ENCODE data around the gene GRK2. TPM values are rescaled to one million over a fixed set of nuclear protein-coding genes. Genes with fewer than 3 reads are reported as not detected.
A peak's percentile ranks its signal among the peaks of the same experiment; 100 is the strongest.

Gene GRK2
- total RNA-seq, 1 experiment from 2014 or later: 270 TPM

GRCh38 chr11:67280788-67281551 is 14.7 kb downstream of the GRK2 start:
- no peak for DNase-seq (ENCODE audit: low spot score)

- DNase-seq (ENCODE audit: low spot score): no peak
These were observed 15.4 kb downstream of the GRK2 start for GRCh38 chr11:67281552-67282150.

GRCh38 chr11:67282155-67282875 is 16.0 kb downstream of the GRK2 start:
- DNase-seq (ENCODE audit: low spot score): no peak

- DNase-seq (ENCODE audit: low spot score): no peak
These were observed 16.7 kb downstream of the GRK2 start for GRCh38 chr11:67282876-67283371.

- no peak for DNase-seq (ENCODE audit: low spot score)
These were observed 17.2 kb downstream of the GRK2 start for GRCh38 chr11:67283481-67283963.

- no peak for DNase-seq (ENCODE audit: low spot score)
These were observed 18.7 kb downstream of the GRK2 start for GRCh38 chr11:67284811-67285540.

GRCh38 chr11:67285541-67286498 is 19.5 kb downstream of the GRK2 start:
- DNase-seq (ENCODE audit: low spot score): no peak

GRCh38 chr11:67286621-67287333 is 20.5 kb downstream of the GRK2 start:
- DNase-seq (ENCODE audit: low spot score): peak; percentile 22

- DNase-seq (ENCODE audit: low spot score): peak; percentile 10
These were observed 21.3 kb downstream of the GRK2 start for GRCh38 chr11:67287355-67288197.

GRCh38 chr11:67288198-67288451 is 21.9 kb downstream of the GRK2 start:
- no peak for DNase-seq (ENCODE audit: low spot score)

GRCh38 chr11:67288452-67289225 is 22.4 kb downstream of the GRK2 start:
- DNase-seq (ENCODE audit: low spot score): peak; percentile 91

GRCh38 chr11:67289226-67289650 is 23.0 kb downstream of the GRK2 start, which contains the start of gene ANKRD13D:
TSS of gene ANKRD13D (plus strand) at chr11:67289303. CDS start at chr11:67289461, 158 bp downstream.
- no peak for DNase-seq (ENCODE audit: low spot score)

GRCh38 chr11:67289651-67290479 is 23.6 kb downstream of the GRK2 start:
- peak; percentile 48 for DNase-seq (ENCODE audit: low spot score)

- no peak for DNase-seq (ENCODE audit: low spot score)
These were observed 24.5 kb downstream of the GRK2 start for GRCh38 chr11:67290801-67291200.

GRCh38 chr11:67291481-67292381 is 25.5 kb downstream of the GRK2 start:
- no peak for DNase-seq (ENCODE audit: low spot score)

- DNase-seq (ENCODE audit: low spot score): no peak
These were observed 26.4 kb downstream of the GRK2 start for GRCh38 chr11:67292671-67293070.

Data from HT-29 (cell line).